GM18873 (cell line): Measurements from ENCODE around the gene GPRIN1.
"Not testable (repeated sequence)": the region's sequence is repeated elsewhere in the genome, so short reads cannot be mapped to it uniquely, and the experiment has no call there.

Experiments used
- ATAC-seq: cut with Tn5 transposase; IDR thresholded peaks from one replicate; pipeline ENCODE4 v1.9.1; 2021; ENCODE audit warnings: mild to moderate bottlenecking, moderate library complexity, moderate number of reproducible peaks; ENCODE audit not compliant: unreplicated experiment, low FRiP score

Gene GPRIN1

DNA sequence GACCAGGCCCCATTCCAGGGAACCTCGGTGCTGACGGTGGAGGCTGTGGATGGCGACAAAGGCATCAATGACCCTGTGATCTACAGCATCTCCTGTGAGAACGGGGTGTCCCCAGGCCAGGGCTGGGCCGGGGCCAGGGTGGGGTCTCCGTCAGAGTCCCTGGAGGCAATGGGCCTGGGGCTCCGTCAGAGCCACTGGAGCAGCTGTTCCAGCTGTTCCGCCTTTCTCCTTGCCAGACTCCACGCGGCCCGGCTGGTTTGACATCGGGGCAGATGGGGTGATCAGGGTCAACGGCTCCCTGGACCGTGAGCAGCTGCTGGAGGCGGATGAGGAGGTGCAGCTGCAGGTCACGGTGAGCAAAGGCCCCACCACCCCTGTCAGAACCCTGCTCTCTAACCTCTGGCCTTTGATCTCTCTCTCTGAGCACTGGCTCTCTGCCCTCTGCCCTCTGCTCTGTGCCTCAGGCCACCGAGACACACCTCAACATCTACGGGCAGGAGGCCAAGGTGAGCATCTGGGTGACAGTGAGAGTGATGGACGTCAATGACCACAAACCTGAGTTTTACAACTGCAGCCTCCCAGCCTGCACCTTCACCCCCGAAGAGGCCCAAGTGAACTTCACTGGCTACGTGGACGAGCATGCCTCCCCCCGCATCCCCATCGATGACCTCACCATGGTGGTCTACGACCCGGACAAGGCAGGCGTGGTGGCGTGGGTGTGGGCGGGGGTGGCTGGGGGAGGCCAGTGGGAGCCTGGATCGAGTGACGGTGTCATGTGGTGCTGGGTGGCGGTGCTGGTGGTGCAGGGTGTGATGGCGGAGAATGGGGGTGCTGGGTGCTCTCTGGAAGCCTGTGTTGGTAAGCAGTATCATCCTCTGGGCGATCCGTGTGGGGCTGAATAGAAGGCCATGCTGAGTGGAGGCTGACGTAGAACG lies 34.2 kb downstream of the GPRIN1 start:
- no peak for ATAC-seq

DNA sequence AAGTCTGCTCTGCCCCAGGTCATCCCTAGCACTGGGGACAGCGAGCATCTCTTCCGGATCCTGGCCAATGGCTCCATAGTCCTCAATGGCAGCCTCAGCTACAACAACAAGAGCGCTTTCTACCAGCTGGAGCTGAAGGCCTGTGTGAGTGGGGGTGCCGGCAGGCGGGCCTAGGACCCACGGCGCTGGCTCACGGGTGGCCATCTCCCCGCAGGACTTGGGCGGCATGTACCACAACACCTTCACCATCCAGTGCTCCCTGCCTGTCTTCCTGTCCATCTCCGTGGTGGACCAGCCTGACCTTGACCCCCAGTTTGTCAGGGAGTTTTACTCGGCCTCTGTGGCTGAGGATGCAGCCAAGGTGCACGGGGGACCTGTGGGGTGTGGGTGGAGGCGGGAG lies 34.9 kb downstream of the GPRIN1 start:
- no peak for ATAC-seq

GRCh38 chr5:176574297-176574591 lies 35.7 kb downstream of the GPRIN1 start:
- no peak for ATAC-seq

DNA sequence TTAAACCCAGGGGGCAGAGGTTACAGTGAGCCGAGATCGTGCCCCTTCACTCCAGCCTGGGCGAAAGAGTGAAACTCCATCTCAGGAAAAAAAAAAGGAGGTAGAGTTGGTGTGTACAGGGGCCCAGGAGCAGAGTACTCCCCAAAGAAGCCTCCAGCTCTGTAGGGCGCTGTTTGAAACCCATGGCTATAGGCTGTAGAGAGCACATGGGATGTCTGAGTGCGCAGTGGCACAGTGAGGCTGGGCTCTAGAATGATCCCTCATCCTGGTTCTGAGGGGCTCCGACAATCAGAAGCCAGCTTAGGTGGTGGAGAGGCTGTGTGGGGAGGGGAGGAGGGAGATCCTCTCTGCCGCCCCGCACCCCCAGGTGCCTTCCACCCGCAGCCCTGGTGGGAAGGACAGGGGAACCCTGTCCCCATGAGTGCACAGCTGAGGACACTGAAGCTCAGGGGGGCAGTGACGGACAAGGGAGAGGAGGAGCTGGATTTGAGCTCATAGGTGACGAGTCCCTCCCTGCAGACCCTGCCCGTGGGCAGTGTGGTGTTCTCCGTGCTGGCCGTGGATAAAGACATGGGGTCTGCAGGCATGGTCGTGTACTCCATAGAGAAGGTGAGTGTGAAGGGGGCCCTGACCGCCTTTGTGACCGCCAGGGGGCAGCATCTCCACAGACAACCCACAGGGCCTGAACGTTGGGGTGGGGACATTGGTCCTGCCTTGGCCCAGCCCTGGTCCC lies 36.2 kb downstream of the GPRIN1 start:
- ATAC-seq = no peak

DNA sequence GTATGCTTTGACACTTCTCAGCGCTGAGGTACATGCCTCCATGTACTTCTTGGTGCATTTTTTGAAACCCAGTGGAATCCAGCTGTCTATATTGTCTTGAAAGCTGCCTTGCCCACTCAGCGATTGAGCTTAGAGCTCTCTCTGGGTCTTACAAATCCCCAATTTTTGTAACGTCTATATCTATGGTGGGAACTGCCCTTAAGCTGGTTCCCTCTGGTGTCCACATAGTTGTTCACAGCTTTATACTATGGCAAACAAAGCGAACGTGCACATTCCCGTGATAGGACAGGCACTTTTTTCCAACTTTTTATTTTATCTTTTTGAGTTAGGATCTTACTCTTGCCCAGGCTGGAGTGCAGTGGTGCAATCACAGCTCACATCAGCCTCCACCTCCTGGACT lies 39.9 kb downstream of the GPRIN1 start:
- no peak for ATAC-seq

DNA sequence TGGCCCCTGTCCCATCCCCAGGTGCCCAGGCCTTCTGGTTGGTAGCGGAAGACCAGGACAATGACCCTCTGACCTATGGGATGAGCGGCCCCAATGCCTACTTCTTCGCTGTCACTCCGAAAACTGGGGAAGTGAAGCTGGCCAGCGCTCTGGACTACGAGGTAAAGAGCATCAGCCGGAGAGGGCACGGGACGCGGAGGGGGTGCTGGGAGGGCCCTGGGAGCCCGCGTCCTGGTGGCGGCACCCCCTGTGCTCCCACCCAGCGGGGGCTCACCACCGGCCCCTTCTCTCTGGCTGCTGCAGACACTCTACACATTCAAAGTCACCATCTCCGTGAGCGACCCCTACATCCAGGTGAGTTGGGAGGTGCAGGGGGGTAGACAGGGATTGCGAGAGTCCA lies 41.3 kb downstream of the GPRIN1 start:
- ATAC-seq = no peak

- no peak for ATAC-seq
Observed at GRCh38 chr5:176565760-176566288, 44.1 kb downstream of the GPRIN1 start.

DNA sequence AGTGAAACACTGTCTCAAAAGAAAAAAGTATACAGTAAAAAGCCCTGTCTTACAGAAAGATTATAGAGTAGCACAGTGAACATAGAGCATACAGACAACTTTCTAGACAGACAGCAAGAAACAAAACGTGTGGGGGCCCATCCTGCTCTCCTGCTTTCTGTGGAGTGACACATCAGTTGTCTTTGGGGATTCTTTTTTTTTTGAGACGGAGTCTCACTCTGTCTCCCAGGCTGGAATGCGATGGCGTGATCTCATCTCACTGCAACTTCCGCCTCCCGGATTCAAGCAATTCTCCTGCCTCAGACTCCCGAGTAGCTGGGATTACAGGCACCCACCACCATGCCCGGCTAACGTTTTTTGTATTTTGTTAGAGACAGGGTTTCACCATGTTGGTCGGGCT lies 46.0 kb downstream of the GPRIN1 start:
- ATAC-seq = no peak

GRCh38 chr5:176562189-176562588 lies 47.8 kb downstream of the GPRIN1 start:
- no peak for ATAC-seq

DNA sequence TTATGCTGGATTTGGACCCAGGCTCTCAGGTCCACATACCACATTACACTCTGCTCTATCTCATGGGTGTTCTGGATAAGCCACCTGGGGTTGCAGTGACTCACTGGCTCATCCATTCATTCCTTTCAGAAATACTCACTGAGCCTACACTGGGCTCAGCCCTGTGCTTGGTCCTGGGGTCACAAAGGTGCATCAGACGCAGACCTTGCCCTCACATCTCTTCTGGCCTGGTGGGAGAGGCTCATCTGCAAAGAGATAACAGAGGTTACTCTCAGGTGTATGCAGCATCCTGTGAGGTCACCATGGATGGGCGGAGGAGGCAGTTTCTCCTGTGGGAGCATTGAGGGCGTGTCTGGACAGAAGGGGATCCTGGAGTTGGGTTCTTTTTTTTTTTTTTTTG lies 48.7 kb downstream of the GPRIN1 start:
- no peak for ATAC-seq

DNA sequence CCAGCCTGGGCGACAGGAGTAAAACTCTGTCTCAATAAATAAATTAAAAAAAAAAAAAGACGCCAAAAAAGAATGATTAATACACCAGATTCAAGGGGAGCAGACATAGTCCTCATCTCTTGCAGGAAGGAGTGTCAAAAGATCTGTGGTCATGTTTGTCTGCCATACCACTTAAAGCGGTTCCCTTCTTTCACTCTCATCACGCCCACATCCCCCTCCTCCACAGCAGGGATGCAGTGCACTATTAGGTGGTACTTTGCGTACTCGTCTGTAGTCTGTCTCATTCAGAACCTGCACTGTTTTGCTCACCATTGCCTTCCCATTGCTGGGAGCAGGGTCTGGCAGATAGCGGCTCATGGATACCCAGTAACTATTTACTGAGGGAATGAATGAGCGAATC lies 49.6 kb downstream of the GPRIN1 start:
- ATAC-seq = no peak

GRCh38 chr5:176559683-176560082 lies 50.3 kb downstream of the GPRIN1 start:
- ATAC-seq = no peak

- ATAC-seq = no peak
Observed at GRCh38 chr5:176557846-176558245, 52.1 kb downstream of the GPRIN1 start.

DNA sequence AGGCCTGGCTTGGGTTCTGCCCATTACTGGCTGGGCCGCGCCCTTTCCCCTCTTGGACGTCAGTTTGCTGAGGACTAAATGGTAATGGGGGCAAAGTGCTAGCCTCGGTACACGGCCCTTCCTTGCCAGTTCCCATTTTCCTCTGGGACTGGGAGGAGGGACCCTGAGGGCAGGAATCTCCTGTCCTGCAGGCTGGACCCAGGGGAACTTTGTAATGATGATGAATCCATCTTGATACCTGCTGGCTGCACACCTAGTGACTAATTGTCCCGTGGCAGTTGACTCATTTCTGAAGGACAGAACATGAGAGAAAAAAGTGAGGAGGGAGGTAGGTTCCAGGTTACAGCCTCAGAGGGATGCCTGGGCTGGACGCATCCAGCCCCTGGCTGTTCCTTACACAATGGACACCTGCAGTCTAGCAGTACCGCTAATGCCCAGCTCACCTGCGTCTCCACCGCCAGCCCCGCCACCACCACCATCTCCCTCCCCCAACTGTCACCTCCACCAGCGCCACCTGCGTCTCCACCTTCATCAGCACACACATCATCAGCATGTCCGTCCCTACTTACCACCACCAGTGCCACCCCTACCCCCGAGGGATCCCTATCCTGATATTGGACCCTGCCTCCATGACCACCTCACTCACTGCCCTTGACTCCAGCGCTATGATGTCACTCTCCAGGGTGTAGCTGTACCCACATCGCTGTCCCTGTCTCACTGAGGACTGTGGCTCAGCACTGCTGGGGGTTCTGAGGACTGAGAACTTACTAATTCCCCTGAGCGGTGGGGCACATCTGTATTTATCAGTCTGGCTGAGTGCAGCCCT lies 56.5 kb downstream of the GPRIN1 start:
- ATAC-seq = no peak

GRCh38 chr5:176552332-176552869 lies 57.6 kb downstream of the GPRIN1 start:
- ATAC-seq = no peak

DNA sequence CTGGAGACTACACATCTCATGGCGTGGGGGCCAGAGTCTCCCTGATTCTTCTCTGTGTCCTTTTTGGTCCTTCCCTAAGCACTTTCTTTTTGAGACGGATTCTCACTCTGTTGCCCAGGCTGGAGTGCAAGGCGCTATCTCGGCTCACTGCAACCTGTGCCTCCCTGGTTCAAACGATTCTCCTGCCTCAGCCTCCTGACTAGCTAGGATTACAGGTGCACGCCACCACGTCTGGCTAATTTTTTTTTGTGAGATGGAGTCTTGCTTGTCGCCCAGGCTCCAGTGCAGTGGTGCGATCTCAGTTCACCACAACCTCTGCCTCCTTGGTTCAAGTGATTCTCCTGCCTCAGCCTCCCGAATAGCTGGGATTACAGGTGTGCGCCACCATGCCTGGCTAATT lies 59.0 kb downstream of the GPRIN1 start:
- not testable (repeated sequence) for ATAC-seq

- no peak for ATAC-seq
Observed at GRCh38 chr5:176550275-176550831, 59.6 kb downstream of the GPRIN1 start.

DNA sequence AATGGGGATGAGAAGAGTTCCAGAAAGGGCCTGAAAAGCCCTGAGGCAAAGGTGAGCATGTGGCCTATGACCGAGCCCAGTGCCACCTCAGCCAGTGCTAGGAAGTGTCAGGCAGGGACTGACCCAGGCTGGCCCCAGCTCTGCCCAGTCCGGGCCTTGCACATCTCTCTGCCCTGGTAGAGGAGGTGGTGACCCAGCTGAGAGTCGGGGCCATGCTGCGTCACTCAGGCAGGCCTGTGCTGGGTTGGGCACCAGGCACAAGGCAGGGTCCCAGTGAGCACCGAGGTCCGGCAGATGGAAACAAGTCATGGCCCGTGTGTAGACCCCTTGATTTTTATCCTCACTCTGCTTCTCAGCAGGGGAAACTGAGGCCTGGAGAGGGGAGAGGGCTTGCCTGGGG lies 60.1 kb downstream of the GPRIN1 start:
- ATAC-seq = no peak

- no peak for ATAC-seq
Observed at GRCh38 chr5:176548967-176549444, 61.0 kb downstream of the GPRIN1 start, which contains the start of gene CDHR2. TSS of gene CDHR2 (plus strand) at chr5:176549342. CDS start at chr5:176565353, 16,011 bp downstream.

- no peak for ATAC-seq
Observed at GRCh38 chr5:176547802-176548201, 62.2 kb downstream of the GPRIN1 start.
